Right renal cortex interstitium (tissue), 3 donors: ENCODE measurements around the gene RNGTT. TPM values are rescaled to one million over a fixed set of nuclear protein-coding genes. Genes with fewer than 3 reads are reported as not detected.
A peak's percentile ranks its signal among the peaks of the same experiment; 100 is the strongest.

ENCODE experiments used
- DNase-seq, 3 donors: peaks; one replicate each; pipeline ENCODE4 v3.0.0-alpha.2; 2013; ENCODE audit warnings: low read depth in 3 of 3, low spot score in 2 of 3
- polyA plus RNA-seq, 3 donors: library from polyadenylated mRNA; unstranded; fragments of 120-200 nt; gene quantifications; one replicate each; pipeline ENCODE4 v1.2.1, GENCODE V29; 2013; ENCODE audit not compliant: insufficient read length in 3 of 3

The RNGTT gene
- polyA plus RNA-seq, 3 donors, result 16.3 to 17.7 (median 17.3) TPM

DNA sequence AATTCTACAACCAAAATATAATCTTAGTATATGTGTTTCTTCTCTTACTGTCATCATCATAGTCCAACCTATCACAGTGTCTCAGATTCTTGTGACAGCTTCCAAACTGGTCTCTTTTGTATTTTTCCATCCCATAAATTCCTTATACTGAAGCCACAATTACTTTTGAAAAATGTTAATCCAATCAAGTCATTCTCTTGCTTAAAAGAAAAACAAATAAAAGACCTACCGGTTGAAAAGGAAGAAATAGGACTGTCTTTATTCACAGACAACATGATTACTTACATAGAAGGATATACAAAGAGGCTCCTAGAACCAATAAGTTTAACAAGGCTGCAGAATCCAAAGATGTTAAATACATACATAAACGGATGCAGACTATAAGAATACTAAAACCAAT, 339.9 kb downstream of the RNGTT start:
- DNase-seq, result no peak

DNA sequence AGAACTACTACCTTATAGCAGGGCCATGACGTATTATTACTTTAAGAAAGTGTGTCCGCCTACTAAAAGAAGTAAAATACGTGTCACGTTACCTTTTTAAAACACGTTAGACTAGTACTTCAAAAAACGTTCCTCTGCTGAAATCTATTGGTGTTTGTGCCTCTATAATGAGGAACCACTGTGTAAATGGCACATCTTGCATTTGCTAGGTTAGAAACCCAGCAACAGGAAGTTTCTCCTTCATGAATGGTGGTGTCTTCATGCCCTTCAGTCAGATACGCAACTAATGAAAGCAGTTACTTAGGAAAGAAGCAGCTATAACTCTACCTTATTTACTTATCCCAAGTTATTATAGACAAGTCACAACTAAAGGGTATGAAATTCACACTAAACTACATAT, 343.5 kb downstream of the RNGTT start:
- no peak for DNase-seq

GRCh38 chr6:88616380-88616779, 347.0 kb downstream of the RNGTT start:
- DNase-seq, result no peak

DNA sequence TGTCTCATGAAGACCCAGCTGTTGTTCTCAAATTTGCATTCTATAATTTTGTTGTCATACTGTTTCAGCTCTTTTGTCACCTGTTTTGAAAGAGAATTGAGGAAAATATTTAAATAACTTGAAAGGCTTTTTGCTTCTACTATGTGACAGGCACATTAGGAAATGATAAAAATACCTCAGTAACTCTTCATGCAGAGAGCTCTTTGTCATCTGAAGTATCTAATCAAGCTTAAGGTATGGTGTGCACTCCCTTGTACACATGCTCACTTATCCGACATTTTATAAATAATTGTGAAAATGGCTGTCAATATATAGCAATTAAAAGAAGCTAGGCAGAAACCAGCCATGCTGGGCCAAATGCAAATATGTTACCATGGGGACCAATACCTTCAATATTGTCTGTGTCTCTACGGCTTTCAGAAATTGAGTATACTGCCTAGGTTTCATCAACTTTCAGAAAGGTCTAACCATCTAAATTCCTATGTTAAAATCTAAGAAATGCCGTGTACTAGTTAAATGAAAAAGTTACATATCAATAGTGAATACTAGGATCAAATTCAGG, 349.0 kb downstream of the RNGTT start:
- DNase-seq, result no peak

DNA sequence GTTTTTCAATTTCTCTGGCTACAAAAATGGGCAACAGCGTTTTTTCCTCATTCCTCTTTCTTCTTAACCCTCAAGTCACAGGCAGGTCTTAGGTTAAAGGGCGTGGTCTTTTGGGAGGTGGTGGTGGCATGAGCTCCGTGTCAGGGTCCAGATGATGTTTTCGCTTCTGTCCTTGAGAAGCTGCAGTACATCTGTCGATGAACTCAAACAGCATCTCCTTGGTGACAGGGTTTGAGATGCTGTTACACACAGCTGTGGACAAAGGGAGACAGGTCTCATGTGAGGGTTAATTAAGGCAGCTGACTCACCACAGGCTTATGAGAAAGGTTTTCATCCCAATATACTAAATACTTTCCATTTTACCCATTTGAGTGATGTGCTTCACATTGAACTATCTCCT, 350.8 kb downstream of the RNGTT start:
- DNase-seq, result no peak

GRCh38 chr6:88611721-88612120, 351.7 kb downstream of the RNGTT start:
- no peak for DNase-seq

- DNase-seq, result no peak
Observed at GRCh38 chr6:88609983-88610382, 353.4 kb downstream of the RNGTT start.

DNA sequence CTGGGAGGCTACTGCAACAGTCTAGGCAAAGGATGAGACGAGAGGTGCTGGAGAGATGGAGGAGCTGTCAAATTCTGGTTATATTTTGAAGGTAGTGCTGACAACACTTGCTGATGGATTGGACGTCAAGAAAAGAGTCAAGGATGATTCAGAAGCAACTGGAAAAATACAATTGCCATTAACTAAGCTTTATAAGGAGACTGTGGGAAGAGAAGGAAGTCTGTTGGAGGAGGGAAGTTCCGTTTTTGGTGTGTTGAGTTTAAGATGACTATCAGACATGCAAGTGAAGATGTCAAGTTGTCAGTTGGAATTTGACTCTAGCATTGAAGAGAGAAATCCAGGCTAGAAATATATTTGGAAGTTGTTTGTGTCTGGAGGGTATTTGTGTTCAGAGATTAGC, 358.1 kb downstream of the RNGTT start:
- DNase-seq, result no peak

DNA sequence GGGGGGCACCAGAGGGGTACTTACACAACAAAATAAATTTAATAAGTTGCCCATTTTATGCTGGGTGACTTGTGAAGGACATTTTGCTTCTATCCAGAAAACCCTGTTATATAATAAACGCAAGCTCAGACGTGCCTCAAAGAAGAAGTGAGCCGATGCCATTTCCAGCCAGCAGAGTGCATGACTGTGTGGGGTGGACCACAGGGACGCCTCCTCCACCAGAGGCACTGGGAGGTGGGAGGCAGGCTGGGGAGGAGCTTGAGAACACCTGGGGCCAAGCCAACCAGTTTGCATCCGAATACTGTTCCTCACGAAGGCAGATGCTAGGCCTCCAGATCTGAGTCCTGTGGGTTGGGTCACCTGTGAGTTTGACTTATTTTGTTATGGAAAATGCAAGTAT, 363.8 kb downstream of the RNGTT start:
- DNase-seq, result no peak

DNA sequence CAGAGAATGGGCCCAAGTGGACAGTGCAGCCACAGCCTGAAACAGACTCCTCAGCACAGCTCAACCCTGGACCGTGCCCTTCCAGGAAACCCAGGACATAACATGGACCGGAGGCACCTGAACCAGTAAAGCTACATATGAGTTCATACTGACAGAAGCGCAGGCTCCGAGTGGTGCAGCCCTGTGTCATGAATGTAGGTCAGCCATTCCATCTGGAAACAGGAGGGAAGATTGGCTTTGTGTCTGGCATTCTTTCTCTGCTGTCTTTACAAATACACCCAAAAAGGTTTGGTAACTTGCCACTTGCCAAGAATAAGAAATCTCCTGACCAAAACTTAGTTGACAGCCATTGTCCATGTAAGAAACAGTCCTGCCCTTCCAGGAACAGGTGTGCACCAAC, 366.6 kb downstream of the RNGTT start:
- DNase-seq, result no peak

DNA sequence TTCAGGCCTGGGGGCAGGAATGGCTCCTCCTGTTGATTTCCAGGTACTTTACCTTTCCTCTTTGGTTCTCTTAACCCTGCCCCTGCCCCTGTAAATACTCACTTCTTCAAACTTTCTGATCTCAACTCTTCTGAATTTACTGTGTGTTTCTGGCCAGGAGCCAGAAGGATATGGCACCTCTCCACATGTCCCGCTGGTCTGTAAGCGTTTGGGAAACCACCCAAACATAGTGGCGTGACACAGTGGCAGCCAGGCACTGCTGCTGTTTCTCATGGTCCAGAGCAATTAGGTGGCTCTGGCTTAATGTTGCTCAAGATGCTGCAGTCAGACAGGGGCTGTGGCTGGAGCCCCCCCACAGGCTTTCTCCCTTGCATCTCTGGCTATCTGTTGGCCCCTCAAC, 374.5 kb downstream of the RNGTT start:
- no peak for DNase-seq

DNA sequence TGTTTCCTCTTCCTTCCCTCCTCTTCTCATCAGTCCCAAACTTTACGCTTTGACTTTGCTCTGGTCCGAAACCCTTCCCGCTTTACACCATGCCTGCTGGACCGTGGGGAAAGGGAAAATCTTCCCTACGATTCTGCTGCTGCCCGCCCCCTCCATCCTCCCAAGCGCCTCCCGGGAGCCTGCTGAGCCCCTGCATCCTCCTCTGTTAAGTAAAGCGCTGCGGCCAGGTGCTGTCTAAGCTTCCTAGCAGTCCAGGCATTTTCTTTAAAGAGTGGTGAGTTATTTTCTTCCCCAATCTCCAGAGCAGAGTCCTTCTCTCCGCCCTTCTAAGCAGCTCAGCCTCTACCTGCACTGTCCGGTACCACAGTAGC, 376.3 kb downstream of the RNGTT start:
- DNase-seq, result no peak

DNA sequence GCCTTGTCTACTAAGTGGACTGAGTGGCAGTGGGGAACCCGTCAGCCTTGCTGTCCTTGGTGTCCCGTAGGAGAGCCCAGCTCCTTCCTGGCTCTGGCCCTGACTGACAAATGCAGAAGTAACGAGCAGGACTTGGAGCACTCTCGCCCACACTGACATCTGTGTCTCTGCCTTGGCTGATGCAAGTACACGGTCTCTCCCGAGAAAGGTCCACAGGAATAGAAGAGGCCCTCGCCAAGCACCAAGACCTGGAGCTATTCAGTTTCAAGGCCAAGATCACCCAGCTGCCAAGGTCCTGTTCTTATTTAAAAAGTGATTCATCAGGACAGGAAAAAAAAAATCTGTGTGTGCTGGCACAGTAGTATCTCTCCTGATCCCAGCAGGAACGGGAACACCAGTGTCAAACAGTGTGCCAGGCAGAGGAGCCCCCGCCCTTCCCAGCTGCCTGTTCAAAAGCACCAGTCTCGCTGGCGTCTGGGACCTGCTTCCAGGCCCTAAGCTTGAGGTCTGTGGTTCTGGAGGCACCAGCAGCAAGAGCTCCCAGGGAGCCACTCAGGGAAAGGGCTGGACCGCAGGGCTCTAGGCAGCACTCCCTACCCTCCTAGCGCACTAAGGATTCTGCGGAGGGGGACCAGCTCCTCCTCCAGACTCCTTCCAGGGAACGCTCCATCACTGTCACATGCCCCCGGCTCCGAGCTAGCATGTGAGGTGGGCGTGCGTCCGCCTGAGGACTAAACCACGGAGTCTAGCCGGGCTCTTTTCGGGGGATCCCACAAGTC, 376.9 kb downstream of the RNGTT start:
- DNase-seq, result peak in 1 of 3 donors; percentile 1

DNA sequence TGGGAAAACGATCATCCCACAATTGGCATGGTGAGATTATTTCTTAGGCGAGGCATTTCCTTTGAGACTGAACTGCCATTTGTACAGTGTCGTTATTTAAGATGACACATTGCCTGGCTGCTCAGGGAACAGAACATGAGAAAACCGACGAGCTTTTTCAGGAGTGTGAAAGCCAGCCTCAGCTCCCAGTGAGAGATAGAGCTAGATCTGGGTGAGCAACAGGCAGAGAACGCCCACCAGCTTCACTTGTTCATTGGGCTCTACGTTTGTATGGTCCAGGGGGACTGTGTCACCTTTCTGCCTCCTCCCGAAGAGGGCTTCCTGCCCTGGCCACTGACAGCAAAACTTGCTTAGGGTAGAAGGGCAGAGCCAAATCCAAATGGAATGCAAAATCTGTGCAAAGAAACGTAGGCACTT, 378.1 kb downstream of the RNGTT start:
- DNase-seq, result no peak

DNA sequence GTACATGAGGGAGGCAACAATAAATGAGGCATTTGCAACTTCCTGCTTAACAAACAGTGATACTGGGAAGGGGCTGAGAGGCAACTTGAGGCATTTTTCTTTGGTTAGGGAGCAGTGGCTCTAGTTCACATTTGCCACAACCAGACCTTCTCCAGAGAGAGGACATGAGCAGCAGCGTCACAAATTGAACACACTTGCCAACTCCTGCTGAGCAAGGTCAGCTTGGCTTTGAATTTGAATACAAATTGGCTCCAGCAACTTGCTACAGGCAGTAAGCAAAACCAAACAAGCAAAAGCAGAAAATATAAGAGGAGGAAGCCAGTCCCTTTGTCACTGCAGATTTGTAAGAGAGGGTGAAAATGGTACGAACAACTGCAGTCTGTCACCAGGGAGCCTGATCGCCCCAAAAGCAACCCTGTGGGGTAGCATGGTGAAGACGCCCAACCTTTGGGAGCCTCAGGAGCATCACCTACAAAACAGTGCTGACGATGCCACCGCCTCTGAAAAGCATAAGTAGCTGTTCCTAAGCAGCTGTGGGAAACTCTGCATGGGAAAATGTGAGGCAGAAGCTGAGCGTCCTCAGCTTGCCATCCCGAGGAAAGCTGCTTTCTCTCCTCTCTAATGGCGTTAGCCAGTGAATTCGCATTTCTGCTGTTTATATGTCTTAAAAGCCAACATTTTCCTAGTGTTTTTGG, 378.7 kb downstream of the RNGTT start:
- no peak for DNase-seq

DNA sequence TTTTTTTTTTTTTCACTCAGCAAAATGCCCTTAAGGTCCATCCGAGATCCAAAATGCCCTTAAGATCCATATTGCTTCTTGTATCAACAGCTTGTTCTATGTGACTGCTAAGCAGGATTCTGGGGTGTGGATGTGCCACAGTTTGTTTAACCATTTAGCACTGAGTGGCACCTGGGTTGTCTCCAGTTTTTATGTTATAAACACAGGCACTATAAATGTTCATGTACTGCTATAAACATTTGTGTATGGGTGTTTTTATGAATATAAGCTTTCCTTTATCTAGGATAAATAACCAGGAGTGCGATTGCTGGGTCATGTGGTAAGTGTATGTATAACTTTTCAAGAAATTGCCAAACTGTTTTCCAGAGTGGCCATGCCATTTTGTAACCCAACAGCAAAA, 386.0 kb downstream of the RNGTT start:
- DNase-seq, result no peak

DNA sequence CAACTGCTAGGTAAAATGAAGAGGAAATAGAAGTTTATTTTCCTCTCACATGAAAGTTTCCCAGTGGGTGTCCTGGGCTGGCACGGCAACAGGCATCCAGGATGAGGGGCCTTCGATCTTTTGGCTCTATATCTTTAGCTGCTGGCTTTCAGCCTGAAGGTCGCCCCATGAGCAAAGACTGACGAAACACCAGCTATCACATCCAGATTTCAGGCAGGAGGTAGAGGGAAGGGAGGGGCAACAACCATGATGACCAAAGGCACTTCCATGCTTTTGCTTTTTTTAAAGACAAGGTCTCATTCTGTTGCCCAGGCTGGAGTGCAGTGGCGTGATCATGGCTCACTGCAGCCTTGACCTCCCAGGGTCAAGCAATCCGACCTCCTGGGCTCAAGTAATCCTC, 387.9 kb downstream of the RNGTT start:
- no peak for DNase-seq

DNA sequence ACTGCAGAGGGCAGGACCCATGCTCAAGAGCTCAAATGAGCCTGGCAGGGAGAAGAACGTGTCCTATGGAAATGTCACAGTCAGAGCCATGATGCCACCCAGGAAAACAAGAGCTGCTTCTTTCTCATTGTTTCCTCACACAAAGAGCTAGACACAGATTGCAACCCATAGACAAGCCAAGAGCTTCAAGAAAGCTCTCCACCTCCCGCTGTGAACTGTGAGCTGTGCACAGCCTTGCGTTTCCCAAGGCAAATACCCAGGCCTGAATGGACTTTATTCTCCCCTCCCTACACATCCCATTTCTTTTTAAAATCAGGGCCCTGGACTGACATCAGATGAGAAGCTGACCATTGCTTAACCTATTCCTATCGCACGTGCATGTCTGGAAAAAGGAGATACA, 388.8 kb downstream of the RNGTT start:
- DNase-seq, result no peak

- no peak for DNase-seq
Observed at GRCh38 chr6:88574031-88574430, 389.4 kb downstream of the RNGTT start.

- DNase-seq, result no peak
Observed at GRCh38 chr6:88573561-88573960, 389.9 kb downstream of the RNGTT start.

GRCh38 chr6:88572449-88573139, 390.8 kb downstream of the RNGTT start:
- DNase-seq, result no peak

DNA sequence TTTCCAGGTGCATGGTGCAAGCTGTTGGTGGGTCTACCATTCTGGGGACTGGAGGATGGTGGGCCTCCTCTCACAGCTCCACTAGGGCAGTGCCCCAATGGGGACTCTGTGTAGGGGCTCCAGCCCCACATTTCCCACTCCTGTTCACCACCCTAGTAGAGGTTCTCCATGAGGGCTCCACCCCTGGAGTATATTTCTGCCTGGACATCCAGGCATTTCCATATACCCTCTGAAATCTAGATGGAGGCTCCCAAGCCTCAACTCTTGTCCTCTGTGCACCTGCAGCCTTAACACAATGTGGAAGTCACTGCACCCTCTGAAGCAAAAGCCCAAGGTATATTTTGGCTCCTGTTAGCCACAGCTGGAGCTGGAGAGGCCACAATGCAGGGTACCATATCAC, 393.5 kb downstream of the RNGTT start:
- DNase-seq, result no peak
